Measurements from ENCODE around the gene SLC30A1. TPM values are rescaled to one million over a fixed set of nuclear protein-coding genes. Genes with fewer than 3 reads are reported as not detected.

SLC30A1 gene
- total RNA-seq, 1 experiment from 2014 or later = 9.7 TPM

DNA sequence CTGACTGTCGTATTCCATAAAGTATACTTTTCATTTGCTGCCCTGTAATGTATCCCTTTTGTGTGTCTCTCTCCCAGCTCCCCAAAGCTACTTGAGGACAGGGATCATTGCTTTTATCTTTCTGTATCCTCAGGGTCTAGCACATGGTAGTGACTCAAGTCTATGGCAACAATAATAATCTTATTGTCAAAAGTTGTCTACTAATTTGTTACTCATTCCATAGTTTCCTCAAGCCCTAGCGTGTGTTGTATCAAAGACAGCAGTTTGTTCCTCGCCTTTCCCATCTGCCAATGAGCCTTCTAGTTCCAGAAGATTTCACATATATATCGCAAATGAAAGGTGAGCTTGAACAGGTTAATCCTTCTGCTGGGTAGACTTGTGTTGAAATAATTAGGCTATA is 9.8 kb upstream of the SLC30A1 start:
- no peaks in the 10 kb centered on the region for H3K27me3 ChIP-seq (ENCODE audit: insufficient read depth, low read length)
- POLR2A ChIA-PET = no interaction called here
- H2AFZ ChIP-seq (ENCODE audit: low read depth, low read length, poor library complexity, severe bottlenecking) = no peak overlapping the region
- H3K27ac ChIP-seq (ENCODE audit: low read depth, low read length) = no peak overlapping the region
- no peaks in the 10 kb centered on the region for H3K36me3 ChIP-seq (ENCODE audit: control insufficient read depth in 1 of 2, insufficient read depth in 2 of 2, low read length in 2 of 2)
- H3K9me3 ChIP-seq (ENCODE audit: control insufficient read depth in 1 of 2, insufficient read depth in 1 of 2, low read depth in 1 of 2, low read length in 2 of 2) = no peaks in the 10 kb centered on the region
- peaks cover 10 to 18% of the 10 kb centered on the region in 2 experiments; a peak in 3 of 4 replicates for H3K4me1 ChIP-seq (ENCODE audit: control insufficient read depth in 1 of 2, insufficient read depth in 2 of 2, low read length in 2 of 2)
- ATAC-seq = no peak
- H3K79me2 ChIP-seq (ENCODE audit: insufficient read depth, low read length) = no peaks in the 10 kb centered on the region
- RAD21 ChIA-PET (ENCODE audit: low non-redundant PET in 1 of 2, low total read pairs in 2 of 2, uncharacterized antibody in 2 of 2, unreplicated experiment in 2 of 2) = no interaction called here
- no peaks in the 10 kb centered on the region for H4K20me1 ChIP-seq (ENCODE audit: insufficient read depth)
- H3K9ac ChIP-seq (ENCODE audit: low read length) = no peak overlapping the region
- no peak overlapping the region for H3K4me2 ChIP-seq (ENCODE audit: low read length)
- H3K9me2 ChIP-seq (ENCODE audit: insufficient read depth) = no peaks in the 10 kb centered on the region
- intact Hi-C loops (cut with micrococcal nuclease) = no loop called here
- DNase-seq (ENCODE audit: low read depth, low spot score) = no peak
- no TSS peak for BruUV-seq (replicated peaks)
- TF ChIP-seq REST (IDR thresholded peaks at IDR 0.05; ENCODE audit: low read depth) = no peak
- TF ChIP-seq EGR1 (IDR thresholded peaks at IDR 0.05; ENCODE audit: low read depth) = no peak
- TF ChIP-seq POLR2AphosphoS5 (IDR thresholded peaks at IDR 0.05; ENCODE audit: low read depth, low read length) = no peak
- no peak for TF ChIP-seq SIN3A (IDR thresholded peaks at IDR 0.05; ENCODE audit: low read depth)
- no peak for TF ChIP-seq ATF3 (IDR thresholded peaks at IDR 0.05)
- no peak for TF ChIP-seq ELF1 (IDR thresholded peaks at IDR 0.05; ENCODE audit: borderline replicate concordance, low read depth)
- TF ChIP-seq ZFX (IDR thresholded peaks at IDR 0.05) = no peak
- no peak for TF ChIP-seq CEBPB (IDR thresholded peaks at IDR 0.05; ENCODE audit: low read depth)
- CTCF ChIA-PET = interaction anchor here (0.8 kb wide), 1 partner anchor 47 kb away, joined by 3 read pairs; no protein-coding TSS in a partner anchor
- H3K4me3 ChIP-seq (replicated peaks in 1 of 2; ENCODE audit: low read depth in 1 of 2, low read length in 2 of 2) = no peak overlapping the region

All from HCT116 (cell line).